ENCODE results near the gene KCNC2.
A peak's percentile ranks its signal among the peaks of the same experiment; 100 is the strongest.

The KCNC2 gene

DNA sequence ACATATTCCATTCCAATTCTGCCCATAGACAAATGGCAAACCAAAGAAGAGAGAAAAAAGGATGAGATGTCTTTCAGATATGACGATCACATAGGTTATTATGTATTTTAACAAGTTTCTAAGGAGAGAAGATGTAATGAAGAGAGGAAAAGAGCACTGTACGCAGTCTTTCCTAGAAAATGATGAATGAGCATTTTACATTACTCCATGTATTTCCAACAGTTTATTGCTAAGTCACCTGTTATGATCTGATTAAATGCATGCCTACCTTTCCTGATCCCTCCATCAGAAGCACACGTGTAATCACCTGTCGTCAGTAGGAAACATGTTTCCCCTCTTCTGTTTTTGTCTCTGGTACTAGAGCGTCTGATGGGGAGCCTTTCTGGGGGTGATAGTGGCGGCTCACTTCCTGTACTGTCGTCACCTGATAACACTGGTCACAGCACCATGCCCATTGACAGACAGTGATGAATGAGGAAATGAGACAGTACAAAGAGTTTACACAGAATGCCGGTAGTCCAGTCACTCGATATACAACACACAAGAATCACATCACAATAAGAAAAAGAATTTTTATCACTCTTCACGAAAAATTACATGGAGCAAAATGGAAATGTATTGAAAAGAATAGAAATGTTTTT, 161.6 kb downstream of the KCNC2 start:
- no peak for FAIRE-seq

GRCh38 chr12:75042125-75042524, 167.5 kb downstream of the KCNC2 start:
- no peak for FAIRE-seq

DNA sequence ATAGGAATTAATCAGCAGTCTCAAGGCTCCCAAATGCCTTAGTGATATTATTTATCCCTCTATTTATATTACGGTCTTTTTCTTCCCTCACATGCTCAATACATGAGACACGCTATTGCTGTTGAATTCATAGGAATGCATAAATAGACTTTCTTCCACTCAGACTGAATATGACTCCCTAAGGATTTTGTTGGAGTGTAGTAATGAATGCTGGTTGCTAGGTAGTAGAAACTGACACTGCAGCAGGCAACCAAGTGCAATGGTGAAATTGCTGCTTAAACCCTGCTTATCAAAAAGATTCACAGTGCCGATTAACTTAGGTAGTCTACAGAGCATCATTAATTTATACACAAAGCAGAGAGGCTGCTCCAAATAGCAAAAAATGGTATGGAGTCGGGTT, 168.2 kb downstream of the KCNC2 start:
- FAIRE-seq: no peak

DNA sequence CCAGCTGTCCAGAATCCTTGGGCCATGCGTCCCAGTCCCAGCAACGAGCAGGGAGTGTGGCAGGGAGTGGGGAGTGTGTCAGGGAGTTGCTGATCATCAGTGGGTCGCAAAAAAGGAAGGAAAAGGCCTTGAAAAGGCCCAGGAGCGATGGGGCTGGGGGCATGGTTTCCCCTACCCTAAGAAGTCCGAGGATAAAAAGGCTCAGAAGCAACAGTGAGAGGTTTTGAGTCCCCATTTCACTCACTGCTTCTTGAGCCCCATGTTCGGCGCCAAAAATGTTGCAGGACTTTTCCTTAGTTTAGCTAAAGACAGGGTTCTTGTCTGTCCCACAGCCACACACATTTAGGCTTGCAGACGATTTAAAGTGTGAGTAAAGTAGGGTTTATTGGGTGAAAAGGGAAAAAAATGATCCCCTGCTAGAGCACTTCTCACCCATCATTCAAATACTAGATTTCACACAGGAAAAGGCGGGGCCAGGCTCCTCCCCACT, 189.5 kb downstream of the KCNC2 start:
- no peak for FAIRE-seq

DNA sequence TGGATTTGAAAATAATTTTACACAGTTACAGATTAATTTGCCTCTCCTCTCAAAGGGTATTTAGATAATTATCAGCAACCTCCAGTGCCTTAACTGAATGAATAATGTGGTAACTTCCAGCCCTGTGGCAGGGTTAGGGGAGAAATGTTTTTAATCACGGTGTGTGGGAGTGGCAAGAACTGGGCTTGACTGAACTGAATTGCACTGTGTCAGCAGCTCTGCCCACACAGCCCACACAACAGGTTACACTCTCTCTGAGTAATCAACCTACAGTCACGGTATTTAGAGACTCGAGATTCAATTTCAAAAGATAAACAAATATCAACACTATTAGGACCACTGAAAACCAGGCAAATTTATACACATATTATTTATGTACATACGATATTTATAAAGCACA, 198.5 kb downstream of the KCNC2 start:
- no peak for FAIRE-seq

- FAIRE-seq: peak; percentile 72
Observed at GRCh38 chr12:75007133-75007532, 202.5 kb downstream of the KCNC2 start.

- FAIRE-seq: no peak
Observed at GRCh38 chr12:75000120-75000519, 209.5 kb downstream of the KCNC2 start.

DNA sequence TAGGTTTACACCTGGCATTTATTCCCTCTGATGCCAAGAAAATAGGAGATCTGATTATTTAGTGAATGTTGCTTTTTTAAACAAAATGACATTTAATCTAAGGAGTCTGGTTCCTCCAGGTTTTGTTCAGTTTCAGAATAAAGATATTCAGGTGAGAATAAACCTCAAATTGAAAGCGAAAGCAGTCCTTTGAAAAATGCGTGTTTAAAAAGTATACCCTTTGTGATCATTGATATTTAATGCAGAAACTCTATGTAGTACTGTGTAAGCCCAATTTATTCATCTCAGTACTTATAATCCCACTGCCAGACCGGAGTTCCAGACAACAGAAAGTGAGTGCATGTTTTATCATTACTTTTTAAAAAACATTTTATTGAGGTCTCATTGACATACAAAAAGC, 210.2 kb downstream of the KCNC2 start:
- no peak for FAIRE-seq

Data from TTC549 (cell line).